ENCODE measurements around the gene GPR171.

Gene GPR171

DNA sequence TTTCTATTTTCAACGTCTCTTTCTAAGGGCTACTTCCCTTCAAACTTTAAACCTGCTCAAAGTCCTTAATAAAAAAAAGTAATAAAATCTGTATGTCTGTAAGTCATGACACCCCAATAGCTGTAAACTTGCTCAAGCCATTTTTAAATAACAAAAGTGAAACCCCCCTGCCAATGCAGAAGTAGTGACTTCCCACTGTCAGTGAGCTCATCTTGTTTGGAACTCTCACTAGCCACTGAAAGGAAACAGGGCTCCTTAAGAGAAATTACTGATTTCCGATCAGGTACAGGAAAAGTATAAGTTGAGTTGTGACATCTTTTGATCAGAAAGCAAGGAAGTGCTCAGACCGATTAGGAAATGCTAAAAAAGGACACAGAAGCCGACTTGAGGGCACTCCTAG is 27.6 kb upstream of the GPR171 start:
- in situ Hi-C loops (cut with MboI; ENCODE audit: low pct_unique_long_range_greater_than_20kb, low sequenced_read_pairs, unreplicated experiment) = no loop called here
- TF ChIP-seq, protein P1, sequence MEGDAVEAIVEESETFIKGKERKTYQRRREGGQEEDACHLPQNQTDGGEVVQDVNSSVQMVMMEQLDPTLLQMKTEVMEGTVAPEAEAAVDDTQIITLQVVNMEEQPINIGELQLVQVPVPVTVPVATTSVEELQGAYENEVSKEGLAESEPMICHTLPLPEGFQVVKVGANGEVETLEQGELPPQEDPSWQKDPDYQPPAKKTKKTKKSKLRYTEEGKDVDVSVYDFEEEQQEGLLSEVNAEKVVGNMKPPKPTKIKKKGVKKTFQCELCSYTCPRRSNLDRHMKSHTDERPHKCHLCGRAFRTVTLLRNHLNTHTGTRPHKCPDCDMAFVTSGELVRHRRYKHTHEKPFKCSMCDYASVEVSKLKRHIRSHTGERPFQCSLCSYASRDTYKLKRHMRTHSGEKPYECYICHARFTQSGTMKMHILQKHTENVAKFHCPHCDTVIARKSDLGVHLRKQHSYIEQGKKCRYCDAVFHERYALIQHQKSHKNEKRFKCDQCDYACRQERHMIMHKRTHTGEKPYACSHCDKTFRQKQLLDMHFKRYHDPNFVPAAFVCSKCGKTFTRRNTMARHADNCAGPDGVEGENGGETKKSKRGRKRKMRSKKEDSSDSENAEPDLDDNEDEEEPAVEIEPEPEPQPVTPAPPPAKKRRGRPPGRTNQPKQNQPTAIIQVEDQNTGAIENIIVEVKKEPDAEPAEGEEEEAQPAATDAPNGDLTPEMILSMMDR (IDR thresholded peaks at IDR 0.05; ENCODE audit: extremely low read depth, insufficient read depth, missing control alignments) = no peak
- peak; percentile 33 for DNase-seq (ENCODE audit: low spot score)

DNA sequence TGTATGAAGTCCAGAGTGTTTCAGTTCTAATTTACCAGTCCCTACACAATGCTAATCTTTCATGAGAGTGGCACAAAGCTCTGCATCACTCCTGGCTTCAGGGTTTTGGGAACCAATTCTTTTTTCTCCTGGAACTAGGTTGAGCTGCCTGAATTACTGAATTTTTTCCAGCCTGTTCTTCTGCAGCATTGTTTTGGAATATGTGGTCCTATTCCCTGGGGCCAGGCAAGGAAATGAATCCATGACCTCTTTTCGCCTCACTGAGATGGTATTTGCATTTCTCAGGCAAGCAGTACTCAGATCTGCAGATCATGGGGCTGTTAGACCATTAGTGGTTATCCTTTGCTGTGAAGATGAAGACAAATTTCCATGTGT is 25.6 kb upstream of the GPR171 start:
- in situ Hi-C loops (cut with MboI; ENCODE audit: low pct_unique_long_range_greater_than_20kb, low sequenced_read_pairs, unreplicated experiment) = loop anchor here (5.0 to 10.0 kb wide), 2 partner anchors 49 to 64 kb away; partner anchors contain the start of gene P2RY14
- DNase-seq (ENCODE audit: low spot score) = no peak
- TF ChIP-seq, protein P1 (IDR thresholded peaks at IDR 0.05; ENCODE audit: extremely low read depth, insufficient read depth, missing control alignments) = no peak

DNA sequence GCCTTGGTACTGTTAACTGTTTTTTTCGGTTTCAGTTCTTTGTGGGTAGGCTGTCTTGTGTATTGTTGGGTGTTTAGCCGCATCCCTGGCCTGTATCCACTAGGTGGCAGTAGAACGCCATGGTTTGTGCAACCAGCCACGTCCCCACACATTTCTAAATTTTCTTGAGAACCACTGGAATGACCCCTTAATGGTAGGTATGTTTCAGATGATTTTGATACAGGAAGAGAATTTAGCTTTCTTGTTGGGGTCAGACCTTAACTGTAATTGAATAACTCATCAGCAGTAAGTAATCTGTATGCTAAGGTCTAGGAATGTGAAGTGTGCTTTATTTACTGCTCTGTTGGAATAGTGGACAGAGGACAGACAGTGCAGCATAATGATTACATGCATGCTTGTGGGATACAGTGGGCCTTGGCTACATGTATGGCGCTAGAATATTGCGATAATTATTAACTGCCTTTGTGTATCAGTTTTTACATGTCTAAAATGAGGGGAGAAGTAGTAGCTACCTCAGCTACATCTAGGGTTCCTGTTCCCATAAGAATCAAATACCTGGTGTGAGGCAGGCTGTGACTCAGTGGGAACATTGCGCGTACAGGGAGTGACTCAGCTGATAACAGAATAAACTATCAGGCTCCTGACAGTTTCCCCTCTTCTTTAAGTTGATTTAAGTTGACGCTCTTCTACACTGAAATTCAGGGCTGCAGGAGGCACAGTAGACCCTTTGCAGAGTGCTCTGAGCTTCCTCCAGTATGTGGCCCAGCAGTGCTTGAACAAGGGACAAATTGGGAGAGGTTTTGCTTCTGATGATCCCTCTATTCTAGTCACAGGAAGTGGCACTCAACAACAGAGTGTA is 25.0 kb upstream of the GPR171 start:
- in situ Hi-C loops (cut with MboI; ENCODE audit: low pct_unique_long_range_greater_than_20kb, low sequenced_read_pairs, unreplicated experiment) = loop anchor here (5.0 to 10.0 kb wide), 2 partner anchors 49 to 63 kb away; partner anchors contain the start of gene P2RY14
- DNase-seq (ENCODE audit: low spot score) = peak; percentile 78
- TF ChIP-seq, protein P1 (IDR thresholded peaks at IDR 0.05; ENCODE audit: extremely low read depth, insufficient read depth, missing control alignments) = peak; percentile 88

DNA sequence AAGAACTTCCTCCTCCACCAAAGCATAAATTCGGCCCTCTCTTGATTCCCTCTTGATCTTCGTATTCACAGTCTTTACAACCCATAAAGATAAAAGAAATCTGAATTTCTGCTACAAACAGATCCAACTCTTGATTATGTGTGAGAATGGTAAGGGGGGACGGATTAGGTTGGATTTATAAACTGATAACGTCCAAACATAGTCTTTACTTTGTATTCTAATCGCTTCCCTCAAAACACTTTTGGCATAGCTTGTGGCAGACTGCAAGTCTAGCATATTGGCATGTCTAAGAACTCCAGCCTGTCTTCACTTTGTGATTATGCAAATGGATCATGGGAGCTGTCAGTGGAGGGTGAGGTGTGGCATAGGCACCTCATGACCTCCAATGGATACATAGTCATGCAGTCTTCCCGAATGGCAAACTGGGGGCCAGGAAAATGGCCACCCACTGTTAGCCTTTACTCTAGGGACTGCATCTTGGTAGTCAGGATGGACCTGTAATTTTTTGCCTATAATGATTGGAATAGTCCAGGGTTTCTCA is 24.3 kb upstream of the GPR171 start:
- DNase-seq (ENCODE audit: low spot score) = no peak
- in situ Hi-C loops (cut with MboI; ENCODE audit: low pct_unique_long_range_greater_than_20kb, low sequenced_read_pairs, unreplicated experiment) = loop anchor here (5.0 to 10.0 kb wide), 2 partner anchors 50 to 63 kb away; partner anchors contain the start of gene P2RY14
- TF ChIP-seq, protein P1 (IDR thresholded peaks at IDR 0.05; ENCODE audit: extremely low read depth, insufficient read depth, missing control alignments) = no peak

DNA sequence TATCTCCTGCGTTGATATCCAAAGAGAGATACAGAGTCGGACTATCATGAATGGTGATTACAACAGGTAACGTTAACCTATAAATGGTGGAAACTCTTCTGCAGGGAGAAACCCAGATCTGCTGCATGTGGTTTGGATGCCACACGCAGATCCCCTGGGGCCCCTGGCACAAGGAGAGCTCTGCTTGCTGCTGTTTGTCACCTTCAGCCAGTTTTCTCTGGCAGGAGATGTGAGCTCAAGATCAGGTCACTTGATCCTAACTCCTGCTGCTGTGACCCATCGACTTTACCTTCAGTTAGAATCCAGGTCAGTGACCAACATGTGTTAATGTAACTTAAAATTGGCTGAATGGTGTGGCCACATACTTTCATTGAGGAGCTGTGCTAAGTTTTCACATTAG is 23.8 kb upstream of the GPR171 start:
- TF ChIP-seq, protein P1 (IDR thresholded peaks at IDR 0.05; ENCODE audit: extremely low read depth, insufficient read depth, missing control alignments) = no peak
- in situ Hi-C loops (cut with MboI; ENCODE audit: low pct_unique_long_range_greater_than_20kb, low sequenced_read_pairs, unreplicated experiment) = loop anchor here (5.0 to 10.0 kb wide), 2 partner anchors 50 to 62 kb away; partner anchors contain the start of gene P2RY14
- DNase-seq (ENCODE audit: low spot score) = no peak

DNA sequence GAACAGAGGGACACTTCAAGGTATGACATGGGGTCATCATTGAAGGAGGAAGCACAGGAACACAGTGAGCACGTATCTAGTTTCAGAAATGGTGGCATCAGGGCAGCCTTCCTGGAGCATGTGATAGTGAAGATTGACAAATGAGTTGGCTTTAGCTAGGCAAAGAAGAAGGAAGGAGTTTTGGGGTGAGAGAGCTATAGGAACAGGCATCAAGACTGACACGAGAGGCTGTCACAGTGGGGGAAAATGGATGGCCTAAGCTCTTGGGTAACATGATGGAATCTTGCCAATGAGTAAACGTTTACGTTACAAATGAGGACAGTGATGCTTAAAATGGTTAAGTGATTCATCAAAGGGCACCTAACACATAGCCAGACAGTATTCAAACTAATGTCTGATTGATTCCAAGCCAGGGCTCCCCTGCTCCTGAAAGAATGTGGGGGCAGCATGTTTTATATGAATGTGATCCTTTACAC is 23.1 kb upstream of the GPR171 start:
- DNase-seq (ENCODE audit: low spot score) = no peak
- in situ Hi-C loops (cut with MboI; ENCODE audit: low pct_unique_long_range_greater_than_20kb, low sequenced_read_pairs, unreplicated experiment) = loop anchor here (5.0 to 10.0 kb wide), 2 partner anchors 51 to 61 kb away; partner anchors contain the start of gene P2RY14
- TF ChIP-seq, protein P1 (IDR thresholded peaks at IDR 0.05; ENCODE audit: extremely low read depth, insufficient read depth, missing control alignments) = no peak

Measured in GM13977 (cell line).